NT2/D1 (cell line): ENCODE measurements around the gene RBM15B.

Experiments used
- DNase-seq: peaks from one replicate; pipeline ENCODE4 v3.0.0-alpha.2; 2011; ENCODE audit warnings: low read depth, low spot score
- H3K27me3 ChIP-seq: 2 replicates; pipeline ENCODE4 v1.6.0; 2011; ENCODE audit warnings: mild to moderate bottlenecking; ENCODE audit not compliant: insufficient read length, insufficient read depth
- H3K36me3 ChIP-seq: 2 replicates; pipeline ENCODE4 v1.6.1; 2011; ENCODE audit warnings: mild to moderate bottlenecking, low read length, mixed read lengths; ENCODE audit not compliant: insufficient read depth, insufficient read length
- H3K4me1 ChIP-seq: 2 replicates; pipeline ENCODE4 v1.5.1; 2011; ENCODE audit not compliant: insufficient read depth, insufficient read length
- H3K4me3 ChIP-seq: 2 replicates; pipeline ENCODE4 v1.5.1; 2011; ENCODE audit warnings: low read depth; ENCODE audit not compliant: insufficient read length
- H3K9ac ChIP-seq: 2 replicates; pipeline ENCODE4 v1.6.0; 2011; ENCODE audit warnings: low read depth; ENCODE audit not compliant: insufficient read length
- H3K9me3 ChIP-seq: 2 replicates; pipeline ENCODE4 v1.5.1; 2011; ENCODE audit warnings: mild to moderate bottlenecking, low read length; ENCODE audit not compliant: insufficient read depth
- SUZ12 ChIP-seq: IDR thresholded peaks from 2 replicates; pipeline ENCODE4 v1.6.1; 2011; ENCODE audit not compliant: insufficient read length, insufficient read depth; ENCODE audit errors: extremely low read depth
- YY1 ChIP-seq: IDR thresholded peaks from 2 replicates; pipeline ENCODE4 v1.6.1; 2011; ENCODE audit not compliant: insufficient read length, insufficient read depth
- ZNF274 ChIP-seq: IDR thresholded peaks from 2 replicates; pipeline ENCODE4 v1.6.1; 2011; ENCODE audit warnings: mild to moderate bottlenecking, low read depth, low read length

The RBM15B gene

DNA sequence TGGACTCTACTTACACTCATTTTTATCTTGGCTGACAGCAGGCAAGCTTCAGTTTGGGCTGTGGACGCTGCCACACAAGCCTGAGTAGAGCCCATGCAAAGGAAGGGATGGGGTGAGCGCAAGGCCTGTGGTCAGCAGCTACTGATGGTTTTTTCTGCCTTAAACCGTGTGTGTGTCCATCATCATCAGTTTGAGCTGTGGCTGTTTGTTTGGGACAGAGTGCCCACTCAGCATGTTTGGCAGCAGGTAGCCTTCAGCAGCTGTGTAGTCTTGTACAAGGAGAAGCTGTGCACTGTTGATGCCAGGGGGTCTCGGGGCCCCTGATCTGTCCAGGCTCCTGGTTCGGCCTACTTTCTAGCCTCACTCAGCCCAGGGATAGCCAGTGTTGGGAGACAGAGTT is 3.5 kb downstream of the RBM15B start:
- Histone ChIP-seq H3K36me3 (peaks cover 83% of the 10 kb centered on the region), H3K4me1 (peaks cover 11% of the 10 kb centered on the region), H3K4me3 (peak overlapping the region; percentile 6), H3K9me3 (peaks cover 44% of the 10 kb centered on the region), H3K9ac (no peak overlapping the region), H3K27me3 (no peaks in the 10 kb centered on the region)
- no peak for DNase-seq
- TF ChIP-seq YY1 (no peak), ZNF274 (no peak), SUZ12 (no peak)

- no peak overlapping the region for H3K9ac ChIP-seq
- peaks cover 7% of the 10 kb centered on the region for H3K4me1 ChIP-seq
- peaks cover 83% of the 10 kb centered on the region for H3K36me3 ChIP-seq
- peaks cover 33% of the 10 kb centered on the region for H3K9me3 ChIP-seq
- DNase-seq = no peak
- no peaks in the 10 kb centered on the region for H3K27me3 ChIP-seq
- no peak for TF ChIP-seq YY1
- TF ChIP-seq SUZ12 = no peak
- no peak for TF ChIP-seq ZNF274
- H3K4me3 ChIP-seq = no peak overlapping the region
Measured at GRCh38 chr3:51395493-51396213, 4.6 kb downstream of the RBM15B start.

DNA sequence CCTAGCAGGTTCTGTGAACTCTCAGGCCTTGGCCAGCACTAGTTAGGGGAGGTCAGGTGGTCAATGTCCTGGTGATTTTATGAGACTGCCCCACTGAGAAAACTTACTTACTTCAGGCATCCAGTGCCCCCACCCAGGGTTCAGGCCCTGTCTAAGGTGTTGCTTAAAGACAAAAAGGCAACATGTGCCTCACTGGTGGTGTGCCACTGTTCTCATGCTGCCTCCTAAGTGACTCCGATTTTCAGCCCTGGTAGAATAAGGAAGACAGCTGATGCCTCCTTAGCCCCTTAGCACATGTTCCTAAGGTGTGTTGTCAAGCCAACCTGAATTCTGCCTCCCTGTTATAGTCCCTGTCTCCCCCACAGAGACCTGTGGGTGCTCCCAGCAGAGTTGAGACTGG is 5.3 kb downstream of the RBM15B start:
- no peak for DNase-seq
- H3K9me3 ChIP-seq = peaks cover 33% of the 10 kb centered on the region
- peaks cover 87% of the 10 kb centered on the region for H3K36me3 ChIP-seq
- no peak overlapping the region for H3K4me3 ChIP-seq
- H3K4me1 ChIP-seq = peaks cover 6% of the 10 kb centered on the region
- H3K27me3 ChIP-seq = no peaks in the 10 kb centered on the region
- TF ChIP-seq YY1 = no peak
- no peak for TF ChIP-seq SUZ12
- no peak overlapping the region for H3K9ac ChIP-seq

- no peak for TF ChIP-seq YY1
- no peak for TF ChIP-seq SUZ12
- no peak for TF ChIP-seq ZNF274
- H3K9me3 ChIP-seq = peaks cover 25% of the 10 kb centered on the region
- no peak overlapping the region for H3K9ac ChIP-seq
- H3K4me3 ChIP-seq = no peak overlapping the region
- H3K36me3 ChIP-seq = peaks cover 84% of the 10 kb centered on the region
- no peaks in the 10 kb centered on the region for H3K27me3 ChIP-seq
- no peak for DNase-seq
- peaks cover 2% of the 10 kb centered on the region for H3K4me1 ChIP-seq
Measured at GRCh38 chr3:51397392-51397791, 6.3 kb downstream of the RBM15B start.

DNA sequence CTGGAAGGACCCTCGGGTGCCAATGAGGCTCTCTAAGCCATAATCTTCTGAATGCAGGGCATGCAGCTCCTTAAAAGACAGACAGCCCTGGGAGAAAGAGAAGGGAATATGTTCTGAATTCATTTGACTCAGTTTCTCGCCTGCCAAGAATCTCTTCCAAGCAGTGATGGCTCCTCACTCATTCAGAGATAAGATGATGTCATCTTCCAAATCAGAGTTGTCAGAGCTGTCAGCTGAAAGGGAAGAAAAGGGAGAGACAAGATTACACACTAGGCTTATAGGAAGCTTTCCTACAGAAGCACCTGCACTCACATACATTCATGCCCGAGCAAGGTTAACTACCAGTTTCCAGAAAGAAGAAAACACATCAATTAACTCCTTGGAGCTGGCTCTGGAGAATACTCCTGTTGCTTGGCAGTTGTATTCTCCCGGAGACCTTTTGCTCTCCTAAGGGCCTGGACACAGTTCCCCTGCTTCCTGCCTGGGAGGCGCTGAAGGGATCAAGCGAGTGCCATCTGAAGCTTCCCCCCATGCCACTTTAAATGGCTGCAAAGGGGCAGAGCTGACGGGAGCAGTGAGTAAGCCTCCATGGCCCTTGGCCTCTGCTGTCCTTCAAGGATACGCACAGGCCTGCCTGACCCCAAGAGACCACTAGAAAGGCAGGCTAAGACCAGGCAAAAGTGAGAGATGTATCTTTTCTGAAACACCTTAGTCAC is 7.7 kb downstream of the RBM15B start:
- DNase-seq = no peak
- peaks cover 82% of the 10 kb centered on the region for H3K36me3 ChIP-seq
- peaks cover 2% of the 10 kb centered on the region for H3K4me1 ChIP-seq
- no peak overlapping the region for H3K9ac ChIP-seq
- H3K9me3 ChIP-seq = peaks cover 12% of the 10 kb centered on the region; the same call in 1 of the 2 replicates
- H3K4me3 ChIP-seq = no peak overlapping the region
- no peaks in the 10 kb centered on the region for H3K27me3 ChIP-seq
- no peak for TF ChIP-seq YY1
- TF ChIP-seq SUZ12 = no peak
- TF ChIP-seq ZNF274 = no peak

DNA sequence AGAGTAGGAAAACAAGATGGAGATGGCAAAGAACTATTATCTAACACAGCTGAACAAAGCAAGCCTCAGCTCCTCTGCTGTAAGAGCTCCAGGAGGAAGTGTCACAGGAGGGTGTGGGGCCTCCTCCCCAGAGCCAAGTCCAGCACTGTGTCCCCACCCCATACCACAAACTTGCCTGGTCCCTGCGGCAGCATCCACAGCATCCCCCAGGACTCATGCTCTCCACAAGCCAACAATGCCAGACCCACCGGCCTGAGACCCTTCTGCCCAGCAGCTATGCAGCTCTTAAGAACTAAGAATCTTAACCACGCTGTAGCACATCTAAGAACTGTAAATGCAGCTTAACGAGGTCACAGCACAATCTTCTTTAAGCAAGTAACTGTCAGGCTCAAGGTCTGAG is 9.1 kb downstream of the RBM15B start:
- H3K36me3 ChIP-seq = peaks cover 75% of the 10 kb centered on the region
- peaks cover 2% of the 10 kb centered on the region for H3K4me1 ChIP-seq
- no peaks in the 10 kb centered on the region for H3K27me3 ChIP-seq
- no peak for DNase-seq
- no peak for TF ChIP-seq SUZ12
- TF ChIP-seq ZNF274 = no peak
- no peak for TF ChIP-seq YY1
- no peaks in the 10 kb centered on the region; the same call in 1 of the 2 replicates for H3K9me3 ChIP-seq
- no peak overlapping the region for H3K4me3 ChIP-seq
- no peak overlapping the region for H3K9ac ChIP-seq

GRCh38 chr3:51401735-51402134 is 10.7 kb downstream of the RBM15B start:
- TF ChIP-seq SUZ12 (no peak), YY1 (no peak), ZNF274 (no peak)
- no peak overlapping the region for H3K9ac ChIP-seq
- peaks cover 2% of the 10 kb centered on the region for H3K4me1 ChIP-seq
- no peaks in the 10 kb centered on the region for H3K9me3 ChIP-seq
- H3K36me3 ChIP-seq = peaks cover 60% of the 10 kb centered on the region
- DNase-seq = no peak
- no peak overlapping the region for H3K4me3 ChIP-seq
- no peaks in the 10 kb centered on the region for H3K27me3 ChIP-seq
